SK-N-SH (cell line): ENCODE measurements around the gene NDUFS2.

Experiments
- CHD2 ChIP-seq: fragments of 150-350 bp; IDR thresholded peaks from 2 replicates; pipeline ENCODE4 v1.6.1; 2018; ENCODE audit warnings: low read length; ENCODE audit not compliant: partially characterized antibody
- CTCF ChIP-seq: fragments of 200-600 bp; sonication (generic); IDR thresholded peaks from 2 replicates; pipeline ENCODE4 v1.6.1; 2017; ENCODE audit warnings: antibody characterized with exemption, mild to moderate bottlenecking, moderate library complexity
- GABPA ChIP-seq: IDR thresholded peaks from 2 replicates; pipeline ENCODE4 v1.4.0; 2012; ENCODE audit warnings: low read depth, mild to moderate bottlenecking
- JUND ChIP-seq: IDR thresholded peaks from 2 replicates; pipeline ENCODE4 v1.4.0; 2012
- RAD21 ChIP-seq: IDR thresholded peaks from 2 replicates; pipeline ENCODE4 v1.6.1; 2012; ENCODE audit warnings: mild to moderate bottlenecking, low read length
- REST ChIP-seq: IDR thresholded peaks from 2 replicates; pipeline ENCODE4 v1.6.1; 2012; ENCODE audit warnings: mild to moderate bottlenecking, low read depth, low read length, moderate library complexity
- RFX5 ChIP-seq: IDR thresholded peaks from 2 replicates; pipeline ENCODE4 v1.6.1; 2012; ENCODE audit warnings: mild to moderate bottlenecking, improper control_type of control experiment, low read length
- SIN3A ChIP-seq: IDR thresholded peaks from 2 replicates; pipeline ENCODE4 v1.6.1; 2012; ENCODE audit warnings: low read depth, mild to moderate bottlenecking, low read length, moderate library complexity, borderline replicate concordance

GRCh38 chr1:161250829-161251228 lies 48.7 kb downstream of the NDUFS2 start:
- TF ChIP-seq SIN3A (no peak), CHD2 (no peak), RAD21 (no peak), CTCF (no peak), JUND (no peak), REST (no peak), RFX5 (no peak), GABPA (no peak)
